GM12891 (cell line): ENCODE results near the gene PYCARD. TPM values are rescaled to one million over a fixed set of nuclear protein-coding genes. Genes with fewer than 3 reads are reported as not detected.
"Not testable (repeated sequence)": the region's sequence is repeated elsewhere in the genome, so short reads cannot be mapped to it uniquely, and the experiment has no call there.

Experiments used
- DNase-seq: peaks from one replicate; pipeline ENCODE4 v3.0.0; 2011; ENCODE audit warnings: low spot score; ENCODE audit not compliant: insufficient read length
- FAIRE-seq: peaks from 2 replicates; lab custom pipeline; 2011; peaks lifted over from hg19 to GRCh38; lab: Jason Lieb, UNC
- PAX5 ChIP-seq: IDR thresholded peaks from 2 replicates; pipeline ENCODE4 v1.6.1; 2011; ENCODE audit warnings: low read length, moderate library complexity, mild to moderate bottlenecking; ENCODE audit not compliant: insufficient read depth, severe bottlenecking
- POLR2A ChIP-seq: IDR thresholded peaks from 2 replicates; pipeline ENCODE4 v1.6.1; 2011; ENCODE audit warnings: low read depth, low read length, control low read depth
- POLR2AphosphoS5 ChIP-seq: IDR thresholded peaks from 2 replicates; pipeline ENCODE4 v1.6.1; 2011; ENCODE audit warnings: low read depth, low read length, control low read depth
- POU2F2 ChIP-seq: IDR thresholded peaks from 2 replicates; pipeline ENCODE4 v1.6.1; 2011; ENCODE audit warnings: low read depth, mild to moderate bottlenecking, control low read depth, low read length, moderate library complexity
- SPI1 ChIP-seq: IDR thresholded peaks from 2 replicates; pipeline ENCODE4 v1.6.1; 2011; ENCODE audit warnings: low read depth, low read length, control low read depth
- TAF1 ChIP-seq: IDR thresholded peaks from 2 replicates; pipeline ENCODE4 v1.6.1; 2011; ENCODE audit warnings: low read depth, low read length, control low read depth
- polyA plus RNA-seq: library from polyadenylated mRNA; unstranded; fragments of >200 nt; gene quantifications from one replicate; pipeline ENCODE4 v1.2.1, GENCODE V29; 2012; ENCODE audit warnings: low read depth, missing spikeins, inconsistent platforms; ENCODE audit not compliant: missing spikeins

PYCARD gene
- 45.9 TPM for polyA plus RNA-seq

GRCh38 chr16:31202414-31203375, at the start of gene PYCARD:
PYCARD (minus strand) TSS chr16:31202760; CDS start chr16:31202690, 70 bp downstream.
- TF ChIP-seq POLR2AphosphoS5 (peak; percentile 57; the same call in 1 of the 2 replicates), POLR2A (no peak), PAX5 (no peak), SPI1 (peak; percentile 48), TAF1 (no peak), POU2F2 (no peak)
- FAIRE-seq: no peak
- no peak for DNase-seq

- FAIRE-seq (no peak), DNase-seq (no peak)
- no peak for TF ChIP-seq POLR2A
- no peak for TF ChIP-seq SPI1
- TF ChIP-seq POU2F2: no peak
- TF ChIP-seq TAF1: no peak
- no peak for TF ChIP-seq PAX5
- TF ChIP-seq POLR2AphosphoS5: no peak
Measured at GRCh38 chr16:31251435-31251834, 48.9 kb upstream of the PYCARD start.

- DNase-seq: no peak
- no peak for FAIRE-seq
- TF ChIP-seq POLR2A (no peak), POU2F2 (no peak), PAX5 (no peak), TAF1 (no peak), POLR2AphosphoS5 (no peak), SPI1 (no peak)
Measured at GRCh38 chr16:31250782-31251384, 48.3 kb upstream of the PYCARD start.

GRCh38 chr16:31248344-31248743, 45.8 kb upstream of the PYCARD start:
- DNase-seq (no peak), FAIRE-seq (no peak)
- TF ChIP-seq SPI1 (no peak), POU2F2 (no peak), TAF1 (no peak), PAX5 (no peak), POLR2A (no peak), POLR2AphosphoS5 (no peak)

- TF ChIP-seq POU2F2: no peak
- TF ChIP-seq PAX5: no peak
- no peak for TF ChIP-seq TAF1
- no peak for TF ChIP-seq SPI1
- TF ChIP-seq POLR2AphosphoS5: no peak
- TF ChIP-seq POLR2A: no peak
- DNase-seq (no peak), FAIRE-seq (no peak)
Measured at GRCh38 chr16:31246296-31246695, 43.7 kb upstream of the PYCARD start.

GRCh38 chr16:31245598-31245997, 43.0 kb upstream of the PYCARD start:
- DNase-seq, FAIRE-seq: not testable (repeated sequence)

GRCh38 chr16:31243734-31244670, 41.4 kb upstream of the PYCARD start:
- DNase-seq (no peak), FAIRE-seq (no peak)
- no peak for TF ChIP-seq POLR2A
- peak; percentile 99 for TF ChIP-seq SPI1

- FAIRE-seq: no peak
- DNase-seq: no peak
- TF ChIP-seq TAF1: no peak
- no peak for TF ChIP-seq POLR2AphosphoS5
- TF ChIP-seq SPI1: no peak
- no peak for TF ChIP-seq POLR2A
- TF ChIP-seq POU2F2: no peak
- no peak for TF ChIP-seq PAX5
Measured at GRCh38 chr16:31242206-31242605, 39.6 kb upstream of the PYCARD start.

- FAIRE-seq: no peak
- TF ChIP-seq POU2F2: no peak
- no peak for TF ChIP-seq POLR2A
- no peak for TF ChIP-seq TAF1
- no peak for TF ChIP-seq POLR2AphosphoS5
- no peak for TF ChIP-seq SPI1
- TF ChIP-seq PAX5: no peak
- no peak for DNase-seq
Measured at GRCh38 chr16:31238041-31238440, 35.5 kb upstream of the PYCARD start.
